ENCODE measurements around the gene TTN. TPM values are rescaled to one million over a fixed set of nuclear protein-coding genes. Genes with fewer than 3 reads are reported as not detected.

The TTN gene
- total RNA-seq, 2 experiments from 2014 or later, result 0.02 to 0.19 TPM

GRCh38 chr2:178584666-178585065 is 222.6 kb downstream of the TTN start:
- intact Hi-C loops (cut with micrococcal nuclease; ENCODE audit: unreplicated experiment), result no loop called here
- Histone ChIP-seq H3K9me2 (ENCODE audit: insufficient read depth, low read length) (no peaks in the 10 kb centered on the region), H3K9me3 (ENCODE audit: low read length) (no peaks in the 10 kb centered on the region), H3K4me3 (ENCODE audit: low read depth, low read length, poor library complexity, severe bottlenecking) (no peak overlapping the region), H3K27ac (ENCODE audit: low read depth, low read length, poor library complexity, severe bottlenecking) (no peak overlapping the region), H3K79me2 (ENCODE audit: insufficient read depth, low read depth, low read length) (no peaks in the 10 kb centered on the region), H3K36me3 (ENCODE audit: insufficient read depth, low read length) (no peaks in the 10 kb centered on the region), H2AFZ (ENCODE audit: low read length) (no peak overlapping the region), H3K4me1 (ENCODE audit: insufficient read depth, low read length, poor library complexity, severe bottlenecking) (no peaks in the 10 kb centered on the region), H4K20me1 (ENCODE audit: insufficient read depth, low read length) (no peaks in the 10 kb centered on the region), H3K4me2 (ENCODE audit: low read length) (no peak overlapping the region)
- DNase-seq (ENCODE audit: low spot score), result no peak
- TF ChIP-seq EZH2phosphoT487 (IDR thresholded peaks at IDR 0.05; ENCODE audit: borderline replicate concordance, low read depth, low read length) (no peak), CTCF (conservative IDR thresholded peaks at IDR 0.05; ENCODE audit: low read length) (no peak)
- ChIA-PET CTCF (ENCODE audit: unreplicated experiment) (no interaction called here), POLR2A (interaction anchor here (0.7 kb wide), 1 partner anchor 289 kb away, joined by 4 read pairs; no protein-coding TSS in a partner anchor)
- no TSS peak for BruUV-seq (replicated peaks)

GRCh38 chr2:178579006-178579405 is 228.2 kb downstream of the TTN start:
- Histone ChIP-seq H4K20me1 (ENCODE audit: insufficient read depth, low read length) (no peaks in the 10 kb centered on the region), H3K36me3 (ENCODE audit: insufficient read depth, low read length) (no peaks in the 10 kb centered on the region), H3K4me1 (ENCODE audit: insufficient read depth, low read length, poor library complexity, severe bottlenecking) (no peaks in the 10 kb centered on the region), H2AFZ (ENCODE audit: low read length) (no peak overlapping the region), H3K9me2 (ENCODE audit: insufficient read depth, low read length) (no peaks in the 10 kb centered on the region), H3K9me3 (ENCODE audit: low read length) (no peaks in the 10 kb centered on the region), H3K4me3 (ENCODE audit: low read depth, low read length, poor library complexity, severe bottlenecking) (no peak overlapping the region), H3K4me2 (ENCODE audit: low read length) (no peak overlapping the region), H3K79me2 (ENCODE audit: insufficient read depth, low read depth, low read length) (no peaks in the 10 kb centered on the region), H3K27ac (ENCODE audit: low read depth, low read length, poor library complexity, severe bottlenecking) (no peak overlapping the region)
- intact Hi-C loops (cut with micrococcal nuclease; ENCODE audit: unreplicated experiment), result no loop called here
- ChIA-PET POLR2A (no interaction called here), CTCF (ENCODE audit: unreplicated experiment) (no interaction called here)
- no peak for DNase-seq (ENCODE audit: low spot score)
- TF ChIP-seq EZH2phosphoT487 (IDR thresholded peaks at IDR 0.05; ENCODE audit: borderline replicate concordance, low read depth, low read length) (no peak), CTCF (conservative IDR thresholded peaks at IDR 0.05; ENCODE audit: low read length) (no peak)
- no TSS peak for BruUV-seq (replicated peaks)

GRCh38 chr2:178574789-178575188 is 232.4 kb downstream of the TTN start:
- Histone ChIP-seq H3K79me2 (ENCODE audit: insufficient read depth, low read depth, low read length) (no peaks in the 10 kb centered on the region), H3K4me3 (ENCODE audit: low read depth, low read length, poor library complexity, severe bottlenecking) (no peak overlapping the region), H3K36me3 (ENCODE audit: insufficient read depth, low read length) (no peaks in the 10 kb centered on the region), H4K20me1 (ENCODE audit: insufficient read depth, low read length) (no peaks in the 10 kb centered on the region), H2AFZ (ENCODE audit: low read length) (no peak overlapping the region), H3K4me1 (ENCODE audit: insufficient read depth, low read length, poor library complexity, severe bottlenecking) (no peaks in the 10 kb centered on the region), H3K4me2 (ENCODE audit: low read length) (no peak overlapping the region), H3K9me2 (ENCODE audit: insufficient read depth, low read length) (no peaks in the 10 kb centered on the region), H3K27ac (ENCODE audit: low read depth, low read length, poor library complexity, severe bottlenecking) (no peak overlapping the region), H3K9me3 (ENCODE audit: low read length) (no peaks in the 10 kb centered on the region)
- intact Hi-C loops (cut with micrococcal nuclease; ENCODE audit: unreplicated experiment), result no loop called here
- DNase-seq (ENCODE audit: low spot score), result no peak
- TF ChIP-seq CTCF (conservative IDR thresholded peaks at IDR 0.05; ENCODE audit: low read length) (no peak), EZH2phosphoT487 (IDR thresholded peaks at IDR 0.05; ENCODE audit: borderline replicate concordance, low read depth, low read length) (no peak)
- BruUV-seq (replicated peaks), result no TSS peak
- CTCF ChIA-PET (ENCODE audit: unreplicated experiment), result no interaction called here
- POLR2A ChIA-PET, result no interaction called here
